HepG2 (cell line): ENCODE results near the gene TPI1. TPM values are rescaled to one million over a fixed set of nuclear protein-coding genes. Genes with fewer than 3 reads are reported as not detected.

Experiments
- ATAC-seq: fragments of 200-7000 bp; cut with Tn5 transposase; 3 replicates; pipeline ENCODE4 v1.9.1; 2020; ENCODE audit warnings: mild to moderate bottlenecking, moderate library complexity
- BruUV-seq: library from RNA; stranded (reverse); fragments of 400-500 nt; replicated peaks from 2 replicates; lab custom pipeline; 2021; lab: Mats Ljungman, UMichigan
- CTCF ChIA-PET: fragments of 300-600 bp; formaldehyde crosslinking; extraction: SDS; loops from one replicate; lab custom pipeline; 2021; ENCODE audit warnings: low total read pairs, inconsistent platforms, low intra/inter-chr PET ratio; lab: Yijun Ruan, JAX
- POLR2A ChIA-PET: fragments of 350-600 bp; sonication (Branson Sonifier 250); formaldehyde crosslinking; loops from one replicate; lab custom pipeline; 2020; ENCODE audit warnings: antibody characterized with exemption, inconsistent platforms; lab: Yijun Ruan, JAX
- DNase-seq: peaks from one replicate; pipeline ENCODE4 v3.0.0-alpha.2; 2015; ENCODE audit warnings: low spot score
- FAIRE-seq: peaks from 3 replicates; lab custom pipeline; 2011; peaks lifted over from hg19 to GRCh38; lab: Jason Lieb, UNC
- H2AFZ ChIP-seq: one replicate; pipeline ENCODE4 v1.6.1; 2011; ENCODE audit warnings: low read length, inconsistent platforms
- H3K27ac ChIP-seq: fragments of 300-600 bp; 3 replicates; pipeline ENCODE4 v1.8.0; 2011; ENCODE audit warnings: mixed run types, mild to moderate bottlenecking, mixed read lengths, low read length, inconsistent platforms; ENCODE audit not compliant: insufficient read depth; ENCODE audit errors: extremely low read length
- H3K27me3 ChIP-seq, 2 experiments: fragments of 200-600 bp in 1 of 2; 2 replicates in 1 of 2; 3 replicates in 1 of 2; pipeline versions ENCODE4 v1.6.0 to v1.8.0; 2011; ENCODE audit warnings: low read length in 2 of 2, mild to moderate bottlenecking in 2 of 2, moderate library complexity in 2 of 2, inconsistent platforms in 1 of 2; ENCODE audit not compliant: insufficient read depth in 2 of 2, control insufficient read depth in 1 of 2
- H3K36me3 ChIP-seq, 2 experiments: fragments of 200-600 bp in 1 of 2; replicated peaks in 1 of 2; 2 replicates in 1 of 2; 3 replicates in 1 of 2; pipeline versions ENCODE4 v1.5.1 to v1.8.0; 2011; ENCODE audit warnings: low read length in 2 of 2, inconsistent platforms in 1 of 2; ENCODE audit not compliant: insufficient read depth in 2 of 2, control insufficient read depth in 1 of 2
- H3K4me1 ChIP-seq: 2 replicates; pipeline ENCODE4 v1.5.1; 2012; ENCODE audit warnings: low read length, inconsistent platforms; ENCODE audit not compliant: insufficient read depth
- H3K4me2 ChIP-seq: 2 replicates; pipeline ENCODE4 v1.6.0; 2011; ENCODE audit warnings: low read depth, low read length, inconsistent platforms
- H3K4me3 ChIP-seq, 3 experiments: fragments of 200-600 bp in 1 of 3; sonication (generic), shearing (Covaris generic) in 1 of 3; replicated peaks in 1 of 3; 2 replicates each; pipeline ENCODE4 v1.5.1; 2011 to 2016; ENCODE audit warnings: low read length in 3 of 3, inconsistent platforms in 2 of 3, low read depth in 2 of 3, mild to moderate bottlenecking in 2 of 3, control low read depth in 1 of 3, mixed read lengths in 1 of 3; ENCODE audit not compliant: insufficient read depth in 1 of 3
- H3K79me2 ChIP-seq: one replicate; pipeline ENCODE4 v1.6.1; 2011; ENCODE audit warnings: low read length, inconsistent platforms; ENCODE audit not compliant: insufficient read depth
- H3K9ac ChIP-seq: 2 replicates; pipeline ENCODE4 v1.6.0; 2011; ENCODE audit warnings: mild to moderate bottlenecking, low read depth, low read length, inconsistent platforms; ENCODE audit not compliant: insufficient read depth
- H3K9me3 ChIP-seq: 2 replicates; pipeline ENCODE4 v1.5.1; 2012; ENCODE audit warnings: mild to moderate bottlenecking, low read length
- H4K20me1 ChIP-seq: 2 replicates; pipeline ENCODE4 v1.6.0; 2011; ENCODE audit warnings: inconsistent platforms, mild to moderate bottlenecking, low read length, moderate library complexity; ENCODE audit not compliant: insufficient read depth
- DR1 ChIP-seq: sonication (generic); formaldehyde crosslinking; IDR thresholded peaks from 2 replicates; pipeline ENCODE4 v1.8.0; 2021; ENCODE audit warnings: mild to moderate bottlenecking, missing genetic modification reagents, inconsistent platforms
- KLF12 ChIP-seq: sonication (generic); formaldehyde crosslinking; IDR thresholded peaks from 2 replicates; pipeline ENCODE4 v1.4.0; 2020; ENCODE audit warnings: missing genetic modification reagents, borderline replicate concordance
- MAZ ChIP-seq, 2 experiments: sonication (generic) in 1 of 2; formaldehyde crosslinking in 1 of 2; IDR thresholded peaks; 2 replicates each; pipeline versions ENCODE4 v1.5.0 to v1.6.1; 2012 to 2020; ENCODE audit warnings: low read depth in 2 of 2, mild to moderate bottlenecking in 2 of 2, borderline replicate concordance in 1 of 2, improper control_type of control experiment in 1 of 2, low read length in 1 of 2, missing genetic modification reagents in 1 of 2, moderate library complexity in 1 of 2
- NFKB2 ChIP-seq: sonication (generic); formaldehyde crosslinking; IDR thresholded peaks from 2 replicates; pipeline ENCODE4 v1.4.0; 2020; ENCODE audit warnings: missing genetic modification reagents, borderline replicate concordance
- NRL ChIP-seq: sonication (generic); formaldehyde crosslinking; IDR thresholded peaks from 2 replicates; pipeline ENCODE4 v1.5.0; 2020; ENCODE audit warnings: missing genetic modification reagents, mild to moderate bottlenecking, moderate library complexity, borderline replicate concordance
- RBFOX2 ChIP-seq: fragments of 200-400 bp; formaldehyde crosslinking; IDR thresholded peaks from 2 replicates; pipeline ENCODE4 v1.6.1; 2017; ENCODE audit warnings: low read depth, mild to moderate bottlenecking, low read length
- SMAD1 ChIP-seq: sonication (generic); formaldehyde crosslinking; IDR thresholded peaks from 2 replicates; pipeline ENCODE4 v1.4.0; 2020; ENCODE audit warnings: missing genetic modification reagents, low read depth, mild to moderate bottlenecking, borderline replicate concordance
- TEAD2 ChIP-seq: sonication (generic); formaldehyde crosslinking; IDR thresholded peaks from 2 replicates; pipeline ENCODE4 v1.9.0; 2021; ENCODE audit warnings: missing genetic modification reagents
- ZKSCAN8 ChIP-seq: IDR thresholded peaks from 2 replicates; pipeline ENCODE4 v1.6.1; 2016; ENCODE audit warnings: borderline replicate concordance, missing genetic modification reagents, missing compliant biosample characterization
- ZNF12 ChIP-seq: sonication (generic); formaldehyde crosslinking; IDR thresholded peaks from 2 replicates; pipeline ENCODE4 v1.5.0; 2020; ENCODE audit warnings: missing genetic modification reagents
- ZNF484 ChIP-seq: sonication (generic); formaldehyde crosslinking; IDR thresholded peaks from 2 replicates; pipeline ENCODE4 v1.5.1; 2020; ENCODE audit warnings: mild to moderate bottlenecking, low read depth, missing genetic modification reagents, borderline replicate concordance
- ZNF598 ChIP-seq: sonication (generic); formaldehyde crosslinking; IDR thresholded peaks from 2 replicates; pipeline ENCODE4 v1.5.1; 2020; ENCODE audit warnings: mild to moderate bottlenecking, missing genetic modification reagents, borderline replicate concordance
- ZNF773 ChIP-seq: sonication (generic); formaldehyde crosslinking; IDR thresholded peaks from 2 replicates; pipeline ENCODE4 v1.4.0; 2020; ENCODE audit warnings: missing genetic modification reagents, borderline replicate concordance
- WGBS: methylation state at CpG from one replicate; pipeline ENCODE4 v1.1.6; 2017; ENCODE audit warnings: low lambda C conversion rate; 5-methylcytosine and 5-hydroxymethylcytosine counted together
- in situ Hi-C: cut with HindIII; loops from 2 replicates; pipeline ENCODE4 v1.10.0; 2017; ENCODE audit warnings: low pct_unique_long_range_greater_than_20kb; ENCODE audit not compliant: extremely low pct_ligation_motif_present
- intact Hi-C: fragments of 100-400 bp; cut with micrococcal nuclease; formaldehyde crosslinking; loops from one replicate; pipeline ENCODE4 v1.10.0; 2022; ENCODE audit not compliant: unreplicated experiment
- polyA plus RNA-seq, 8 experiments: library from polyadenylated mRNA; depleted of rRNA in 3 of 8; stranded (reverse) in 7 of 8; unstranded in 1 of 8; fragments of >200 nt; fragmentation: Illumina TruSeq in 4 of 8; extraction: Trizol in 4 of 8; gene quantifications; 2 replicates each; pipeline versions ENCODE4 v1.2.1 to v1.2.3, GENCODE V29; 2011 to 2016; ENCODE audit warnings: low read depth in 4 of 8, missing spikeins in 1 of 8, mixed read lengths in 1 of 8; ENCODE audit not compliant: insufficient read depth in 1 of 8
- total RNA-seq, 5 experiments: library from RNA; depleted of rRNA; stranded (reverse); fragments of >200 nt; fragmentation: Illumina TruSeq; extraction: Trizol; gene quantifications; 2 replicates each; pipeline ENCODE4 v1.2.3, GENCODE V29; 2016; ENCODE audit warnings: low read depth in 1 of 5
- TF ChIP-seq, protein P1 (sequence below): sonication (generic); formaldehyde crosslinking; conservative IDR thresholded peaks from 2 replicates; pipeline ENCODE4 v1.4.0; 2020; ENCODE audit warnings: missing genetic modification reagents
- TF ChIP-seq, protein P2 (sequence below): sonication (generic); formaldehyde crosslinking; IDR thresholded peaks from 2 replicates; pipeline ENCODE4 v1.5.0; 2020; ENCODE audit warnings: missing genetic modification reagents, mild to moderate bottlenecking, borderline replicate concordance
- TF ChIP-seq, protein P3 (sequence below): sonication (generic); formaldehyde crosslinking; IDR thresholded peaks from 2 replicates; pipeline ENCODE4 v1.4.0; 2020; ENCODE audit warnings: missing genetic modification reagents, borderline replicate concordance
- TF ChIP-seq, protein P4 (sequence below): sonication (generic); formaldehyde crosslinking; IDR thresholded peaks from 2 replicates; pipeline ENCODE4 v1.4.0; 2020; ENCODE audit warnings: missing genetic modification reagents, mild to moderate bottlenecking, borderline replicate concordance

TPI1 gene
- total and polyA plus RNA-seq, 2 of the 13 experiments (the other 11 are each of a cell fraction or from before 2014, with no cell fraction given): 945 to 2,535 TPM

DNA sequence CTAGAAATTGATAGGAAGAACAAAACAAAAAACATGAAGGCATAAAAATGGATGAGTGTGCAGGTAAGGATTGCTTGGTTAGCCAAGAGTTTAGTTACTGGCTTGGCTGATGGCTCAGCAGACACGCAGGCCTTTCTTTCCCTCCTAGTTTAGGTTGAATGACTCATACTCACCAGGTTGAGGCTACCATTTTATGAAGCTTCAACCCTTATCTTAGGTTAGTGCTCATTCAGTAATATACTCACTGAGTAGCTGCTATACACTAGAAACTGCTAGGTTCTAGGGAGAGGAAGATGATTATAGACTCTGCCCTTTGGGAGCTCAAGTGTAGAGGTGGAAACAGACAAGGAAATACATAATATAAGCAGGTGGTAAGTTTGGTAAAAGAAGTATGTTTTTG lies 33.1 kb upstream of the TPI1 start:
- ChIA-PET CTCF (no interaction called here), POLR2A (interaction anchor here (1.8 to 1.9 kb wide), 2 partner anchors 18 to 81 kb away, joined by 4 to 9 read pairs; partner anchors contain the start of genes CDCA3, MLF2 and USP5)
- Histone ChIP-seq H3K9ac (no peak overlapping the region), H3K27ac (no peak overlapping the region), H3K4me2 (no peak overlapping the region), H4K20me1 (no peaks in the 10 kb centered on the region), H3K4me3 (no peak overlapping the region), H2AFZ (no peak overlapping the region), H3K4me1 (peaks cover 14% of the 10 kb centered on the region), H3K27me3 (no peaks in the 10 kb centered on the region), H3K36me3 (peaks cover 18 to 45% of the 10 kb centered on the region in 2 experiments; a peak in 4 of 5 replicates), H3K9me3 (no peaks in the 10 kb centered on the region), H3K79me2 (peaks cover 3% of the 10 kb centered on the region)
- WGBS: 91% methylated on average over 1 of the region's 1 CpG
- in situ Hi-C loops (no loop called here), intact Hi-C loops (no loop called here)
- FAIRE-seq (no peak), ATAC-seq (no peak), DNase-seq (no peak)
- BruUV-seq: no TSS peak
- TF ChIP-seq ZKSCAN8 (CRISPR knock-in tag) (no peak), DR1 (CRISPR knock-in tag) (no peak), ZNF12 (CRISPR knock-in tag) (no peak), SMAD1 (CRISPR knock-in tag) (no peak), ZNF773 (CRISPR knock-in tag) (no peak), NFKB2 (CRISPR knock-in tag) (no peak), MAZ (IDR thresholded peaks at IDR 0.05; ENCODE audit: borderline replicate concordance, low read depth, low read length) (no peak), MAZ (CRISPR knock-in tag; IDR thresholded peaks at IDR 0.05; ENCODE audit: low read depth) (no peak), ZNF598 (CRISPR knock-in tag) (no peak), ZNF484 (CRISPR knock-in tag) (no peak), TEAD2 (CRISPR knock-in tag) (no peak), KLF12 (CRISPR knock-in tag) (no peak), NRL (CRISPR knock-in tag) (no peak), RBFOX2 (no peak)
- TF ChIP-seq, protein P1, sequence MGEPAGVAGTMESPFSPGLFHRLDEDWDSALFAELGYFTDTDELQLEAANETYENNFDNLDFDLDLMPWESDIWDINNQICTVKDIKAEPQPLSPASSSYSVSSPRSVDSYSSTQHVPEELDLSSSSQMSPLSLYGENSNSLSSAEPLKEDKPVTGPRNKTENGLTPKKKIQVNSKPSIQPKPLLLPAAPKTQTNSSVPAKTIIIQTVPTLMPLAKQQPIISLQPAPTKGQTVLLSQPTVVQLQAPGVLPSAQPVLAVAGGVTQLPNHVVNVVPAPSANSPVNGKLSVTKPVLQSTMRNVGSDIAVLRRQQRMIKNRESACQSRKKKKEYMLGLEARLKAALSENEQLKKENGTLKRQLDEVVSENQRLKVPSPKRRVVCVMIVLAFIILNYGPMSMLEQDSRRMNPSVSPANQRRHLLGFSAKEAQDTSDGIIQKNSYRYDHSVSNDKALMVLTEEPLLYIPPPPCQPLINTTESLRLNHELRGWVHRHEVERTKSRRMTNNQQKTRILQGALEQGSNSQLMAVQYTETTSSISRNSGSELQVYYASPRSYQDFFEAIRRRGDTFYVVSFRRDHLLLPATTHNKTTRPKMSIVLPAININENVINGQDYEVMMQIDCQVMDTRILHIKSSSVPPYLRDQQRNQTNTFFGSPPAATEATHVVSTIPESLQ (CRISPR knock-in tag): no peak
- TF ChIP-seq, protein P2, sequence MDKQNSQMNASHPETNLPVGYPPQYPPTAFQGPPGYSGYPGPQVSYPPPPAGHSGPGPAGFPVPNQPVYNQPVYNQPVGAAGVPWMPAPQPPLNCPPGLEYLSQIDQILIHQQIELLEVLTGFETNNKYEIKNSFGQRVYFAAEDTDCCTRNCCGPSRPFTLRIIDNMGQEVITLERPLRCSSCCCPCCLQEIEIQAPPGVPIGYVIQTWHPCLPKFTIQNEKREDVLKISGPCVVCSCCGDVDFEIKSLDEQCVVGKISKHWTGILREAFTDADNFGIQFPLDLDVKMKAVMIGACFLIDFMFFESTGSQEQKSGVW (CRISPR knock-in tag): no peak
- TF ChIP-seq, protein P3, sequence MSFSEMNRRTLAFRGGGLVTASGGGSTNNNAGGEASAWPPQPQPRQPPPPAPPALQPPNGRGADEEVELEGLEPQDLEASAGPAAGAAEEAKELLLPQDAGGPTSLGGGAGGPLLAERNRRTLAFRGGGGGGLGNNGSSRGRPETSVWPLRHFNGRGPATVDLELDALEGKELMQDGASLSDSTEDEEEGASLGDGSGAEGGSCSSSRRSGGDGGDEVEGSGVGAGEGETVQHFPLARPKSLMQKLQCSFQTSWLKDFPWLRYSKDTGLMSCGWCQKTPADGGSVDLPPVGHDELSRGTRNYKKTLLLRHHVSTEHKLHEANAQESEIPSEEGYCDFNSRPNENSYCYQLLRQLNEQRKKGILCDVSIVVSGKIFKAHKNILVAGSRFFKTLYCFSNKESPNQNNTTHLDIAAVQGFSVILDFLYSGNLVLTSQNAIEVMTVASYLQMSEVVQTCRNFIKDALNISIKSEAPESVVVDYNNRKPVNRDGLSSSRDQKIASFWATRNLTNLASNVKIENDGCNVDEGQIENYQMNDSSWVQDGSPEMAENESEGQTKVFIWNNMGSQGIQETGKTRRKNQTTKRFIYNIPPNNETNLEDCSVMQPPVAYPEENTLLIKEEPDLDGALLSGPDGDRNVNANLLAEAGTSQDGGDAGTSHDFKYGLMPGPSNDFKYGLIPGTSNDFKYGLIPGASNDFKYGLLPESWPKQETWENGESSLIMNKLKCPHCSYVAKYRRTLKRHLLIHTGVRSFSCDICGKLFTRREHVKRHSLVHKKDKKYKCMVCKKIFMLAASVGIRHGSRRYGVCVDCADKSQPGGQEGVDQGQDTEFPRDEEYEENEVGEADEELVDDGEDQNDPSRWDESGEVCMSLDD (CRISPR knock-in tag): no peak
- TF ChIP-seq, protein P4, sequence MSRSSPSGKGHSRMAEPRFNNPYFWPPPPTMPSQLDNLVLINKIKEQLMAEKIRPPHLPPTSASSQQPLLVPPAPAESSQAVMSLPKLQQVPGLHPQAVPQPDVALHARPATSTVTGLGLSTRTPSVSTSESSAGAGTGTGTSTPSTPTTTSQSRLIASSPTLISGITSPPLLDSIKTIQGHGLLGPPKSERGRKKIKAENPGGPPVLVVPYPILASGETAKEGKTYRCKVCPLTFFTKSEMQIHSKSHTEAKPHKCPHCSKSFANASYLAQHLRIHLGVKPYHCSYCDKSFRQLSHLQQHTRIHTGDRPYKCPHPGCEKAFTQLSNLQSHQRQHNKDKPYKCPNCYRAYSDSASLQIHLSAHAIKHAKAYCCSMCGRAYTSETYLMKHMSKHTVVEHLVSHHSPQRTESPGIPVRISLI (CRISPR knock-in tag): no peak
